Measurements from ENCODE around the gene UGT1A1. TPM values are rescaled to one million over a fixed set of nuclear protein-coding genes. Genes with fewer than 3 reads are reported as not detected.

UGT1A1 gene
- total RNA-seq, 1 experiment from 2014 or later: not detected

DNA sequence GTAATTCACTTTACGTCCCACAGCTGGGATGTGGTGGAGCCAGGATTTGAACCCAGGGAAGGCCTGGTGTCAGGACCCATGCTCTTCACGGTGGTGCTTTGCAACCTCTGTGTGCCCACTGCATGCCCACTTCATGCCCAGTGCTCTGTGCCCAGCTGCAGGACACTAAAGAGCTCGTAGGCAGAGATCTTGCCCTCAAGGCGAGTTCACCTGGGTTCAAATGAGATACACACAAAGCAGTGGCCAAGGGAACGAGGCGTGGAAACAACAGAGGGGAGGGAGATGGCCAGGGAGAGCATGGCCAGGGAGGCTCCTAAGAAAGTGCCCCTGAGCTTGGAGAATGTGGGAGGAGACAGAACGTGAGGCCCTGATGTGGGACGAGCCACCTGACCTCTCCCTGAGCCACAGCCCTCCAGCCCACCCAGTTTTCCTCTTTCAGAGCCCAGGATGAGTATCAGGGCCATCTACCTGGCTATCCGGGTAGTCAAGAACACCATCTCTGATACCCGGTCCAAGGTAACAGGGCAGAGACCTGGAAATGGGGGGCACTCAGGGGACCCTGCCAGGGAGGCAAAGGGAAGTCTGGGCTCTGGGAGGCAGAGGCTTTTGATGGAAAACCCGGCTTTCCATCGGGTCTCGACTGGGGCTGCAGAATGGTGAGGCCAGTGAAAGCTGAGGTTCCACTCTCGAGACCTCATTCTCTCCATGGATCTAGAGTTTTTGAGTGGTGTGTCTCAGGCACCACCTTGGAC is 38.4 kb downstream of the UGT1A1 start:
- no peak for TF ChIP-seq CTCF (conservative IDR thresholded peaks at IDR 0.05)
- Mint-ChIP-seq H3K4me1 (peaks cover 2 to 4% of the 10 kb centered on the region in 2 experiments; a peak in 3 of 4 replicates), H3K27ac (no peak overlapping the region; a peak in 1 of 7 replicates), H3K9me3 (peaks cover 14 to 18% of the 10 kb centered on the region in 2 experiments), H3K27me3 (ENCODE audit: low read depth) (peaks cover 4% of the 10 kb centered on the region), H3K36me3 (ENCODE audit: insufficient read depth in 1 of 3, low read depth in 3 of 3) (peaks cover 0 to 5% (median 4%) of the 10 kb centered on the region in 3 experiments; a peak in 2 of 7 replicates), H3K4me3 (no peak overlapping the region)
- Histone ChIP-seq H3K27me3 (ENCODE audit: insufficient read depth, low read length) (no peaks in the 10 kb centered on the region), H2AFZ (ENCODE audit: low read length) (no peak overlapping the region), H3K4me2 (ENCODE audit: insufficient read depth, insufficient read length, low read length) (no peak overlapping the region), H2AK5ac (ENCODE audit: insufficient read length, low read length) (no peak overlapping the region), H3K23me2 (ENCODE audit: insufficient read length, low read depth, low read length, poor library complexity, severe bottlenecking) (no peaks in the 10 kb centered on the region), H4K91ac (ENCODE audit: insufficient read length, low read depth, low read length) (no peak overlapping the region), H3K14ac (ENCODE audit: insufficient read depth, low read length) (no peak overlapping the region), H3K79me1 (ENCODE audit: insufficient read depth, low read depth, low read length, poor library complexity, severe bottlenecking) (no peaks in the 10 kb centered on the region), H3K9ac (ENCODE audit: extremely low read depth, insufficient read length, low read length) (no peak overlapping the region), H3K4ac (ENCODE audit: low read depth, low read length) (no peak overlapping the region), H3K23ac (ENCODE audit: insufficient read length, low read depth, low read length) (no peak overlapping the region), H2BK12ac (ENCODE audit: insufficient read length, low read depth, low read length) (no peak overlapping the region), H3K4me1 (ENCODE audit: insufficient read depth, low read length) (no peaks in the 10 kb centered on the region), H3K79me2 (ENCODE audit: insufficient read depth, low read length) (no peaks in the 10 kb centered on the region), H2BK15ac (ENCODE audit: low read depth, low read length) (no peak overlapping the region), H2BK120ac (ENCODE audit: low read depth, low read length, poor library complexity, severe bottlenecking) (no peak overlapping the region), H3K18ac (ENCODE audit: insufficient read length, low read depth, low read length) (no peak overlapping the region), H4K8ac (replicated peaks; ENCODE audit: insufficient read length, low read depth, low read length) (no peak overlapping the region), H4K5ac (ENCODE audit: insufficient read length, low read depth, low read length) (no peak overlapping the region), H3T11ph (ENCODE audit: low read length) (no peak overlapping the region), H3K27ac (ENCODE audit: insufficient read length, low read depth, low read length) (no peak overlapping the region), H4K20me1 (ENCODE audit: control insufficient read depth, insufficient read depth, insufficient read length) (no peaks in the 10 kb centered on the region), H3K56ac (ENCODE audit: insufficient read length, low read depth, low read length) (no peak overlapping the region), H3K9me3 (ENCODE audit: control insufficient read depth, low read depth, low read length) (no peaks in the 10 kb centered on the region), H2BK5ac (ENCODE audit: insufficient read length, low read length) (no peak overlapping the region), H2BK20ac (ENCODE audit: low read depth, low read length, poor library complexity, severe bottlenecking) (no peak overlapping the region)
- no peak for DNase-seq
- WGBS (ENCODE audit: extremely low coverage, insufficient read length, low lambda C conversion rate): no CpG with 5 or more reads among the region's 14 CpGs
